K562 (cell line): ENCODE data around the gene SLC48A1. TPM values are rescaled to one million over a fixed set of nuclear protein-coding genes. Genes with fewer than 3 reads are reported as not detected.

Experiments
- ARHGAP35 ChIP-seq: fragments of 450-650 bp; IDR thresholded peaks from 2 replicates; pipeline ENCODE4 v1.6.1; 2018; ENCODE audit not compliant: partially characterized antibody
- ETV1 ChIP-seq: fragments of 450-650 bp; conservative IDR thresholded peaks from 2 replicates; pipeline ENCODE4 v1.6.1; 2016; ENCODE audit warnings: missing genetic modification characterization, control low read depth, low read depth, missing compliant biosample characterization
- ILF3 ChIP-seq: fragments of 450-650 bp; IDR thresholded peaks from 2 replicates; pipeline ENCODE4 v1.6.1; 2018; ENCODE audit warnings: antibody characterized with exemption, mild to moderate bottlenecking, moderate library complexity, borderline replicate concordance
- RAD21 ChIP-seq, 2 experiments: fragments of 250-450 bp in 1 of 2; fragments of 450-650 bp in 1 of 2; sonication (Bioruptor Pico) in 1 of 2; formaldehyde crosslinking in 1 of 2; IDR thresholded peaks in 1 of 2; conservative IDR thresholded peaks in 1 of 2; 2 replicates each; pipeline versions ENCODE4 v1.4.0 to v1.8.0; 2020 to 2022; ENCODE audit warnings: mild to moderate bottlenecking in 2 of 2, moderate library complexity in 1 of 2
- RBM17 ChIP-seq: fragments of 200-400 bp; formaldehyde crosslinking; IDR thresholded peaks from 2 replicates; pipeline ENCODE4 v1.6.1; 2017; ENCODE audit warnings: low read depth, mild to moderate bottlenecking, low read length, borderline replicate concordance
- SREBF2 ChIP-seq: sonication (generic); formaldehyde crosslinking; IDR thresholded peaks from 2 replicates; pipeline ENCODE4 v1.4.0; 2020; ENCODE audit warnings: mild to moderate bottlenecking, missing genetic modification reagents
- TAF7 ChIP-seq: fragments of 450-650 bp; IDR thresholded peaks from 2 replicates; pipeline ENCODE4 v1.6.1; 2016; ENCODE audit warnings: missing genetic modification characterization, missing compliant biosample characterization
- ZFX ChIP-seq: sonication (generic); formaldehyde crosslinking; IDR thresholded peaks from 2 replicates; pipeline ENCODE4 v1.8.0; 2022; ENCODE audit warnings: mild to moderate bottlenecking, missing genetic modification reagents, moderate library complexity
- ZNF140 ChIP-seq: fragments of 250-450 bp; sonication (Bioruptor Pico); IDR thresholded peaks from 2 replicates; pipeline ENCODE4 v1.8.0; 2021; ENCODE audit warnings: moderate library complexity, mild to moderate bottlenecking, inconsistent platforms
- ZNF316 ChIP-seq: fragments of 450-650 bp; IDR thresholded peaks from 2 replicates; pipeline ENCODE4 v1.6.1; 2016
- ZNF76 ChIP-seq: fragments of 250-450 bp; sonication (Bioruptor Pico); IDR thresholded peaks from 2 replicates; pipeline ENCODE4 v1.4.0; 2020; ENCODE audit warnings: mild to moderate bottlenecking, moderate library complexity, borderline replicate concordance
- polyA plus RNA-seq, 8 experiments: library from polyadenylated mRNA; depleted of rRNA in 4 of 8; stranded (reverse) in 5 of 8; unstranded in 3 of 8; fragments of >200 nt; fragmentation: Nextera tagmentation in 2 of 8; fragmentation: Illumina TruSeq in 1 of 8; extraction: Ambion mirVana in 2 of 8; extraction: Trizol in 1 of 8; gene quantifications; 2 replicates each; pipeline versions ENCODE4 v1.2.1 to v1.2.3, GENCODE V29; 2011 to 2014; ENCODE audit warnings: inconsistent platforms in 1 of 8, missing spikeins in 1 of 8
- total RNA-seq, 7 experiments: library from RNA; depleted of rRNA in 6 of 7; stranded (reverse); fragments of >200 nt in 6 of 7; fragmentation: Illumina TruSeq in 2 of 7; extraction: Trizol in 2 of 7; gene quantifications; 2 replicates each; pipeline versions ENCODE4 v1.2.1 to v1.2.3, GENCODE V29; 2011 to 2021; ENCODE audit warnings: low replicate concordance in 1 of 7
- TF ChIP-seq, protein P1 (sequence below): sonication (generic); formaldehyde crosslinking; IDR thresholded peaks from 2 replicates; pipeline ENCODE4 v1.8.1; 2023; ENCODE audit warnings: missing genetic modification reagents, mild to moderate bottlenecking, borderline replicate concordance
- TF ChIP-seq, protein P2 (sequence below): sonication (generic); formaldehyde crosslinking; IDR thresholded peaks from 2 replicates; pipeline ENCODE4 v1.8.1; 2023; ENCODE audit warnings: mild to moderate bottlenecking, missing genetic modification reagents, moderate library complexity
- TF ChIP-seq, protein P3 (sequence below): fragments of 250-450 bp; sonication (Bioruptor Pico); IDR thresholded peaks from 2 replicates; pipeline ENCODE4 v1.5.0; 2021
- TF ChIP-seq, protein P4 (sequence below): IDR thresholded peaks from 3 replicates; pipeline ENCODE4 v1.6.1; 2011; ENCODE audit warnings: borderline replicate concordance, mild to moderate bottlenecking, moderate library complexity; ENCODE audit not compliant: insufficient read length; ENCODE audit errors: extremely low read depth
- TF ChIP-seq, protein P5 (sequence below): sonication (generic); formaldehyde crosslinking; IDR thresholded peaks from 2 replicates; pipeline ENCODE4 v1.8.0; 2022; ENCODE audit warnings: missing genetic modification reagents, mild to moderate bottlenecking, moderate library complexity, borderline replicate concordance

The SLC48A1 gene
- total and polyA plus RNA-seq, 9 of the 15 experiments (the other 6 are each of a cell fraction or from before 2014, with no cell fraction given), result 10.7 to 37.5 (median 18.7) TPM

DNA sequence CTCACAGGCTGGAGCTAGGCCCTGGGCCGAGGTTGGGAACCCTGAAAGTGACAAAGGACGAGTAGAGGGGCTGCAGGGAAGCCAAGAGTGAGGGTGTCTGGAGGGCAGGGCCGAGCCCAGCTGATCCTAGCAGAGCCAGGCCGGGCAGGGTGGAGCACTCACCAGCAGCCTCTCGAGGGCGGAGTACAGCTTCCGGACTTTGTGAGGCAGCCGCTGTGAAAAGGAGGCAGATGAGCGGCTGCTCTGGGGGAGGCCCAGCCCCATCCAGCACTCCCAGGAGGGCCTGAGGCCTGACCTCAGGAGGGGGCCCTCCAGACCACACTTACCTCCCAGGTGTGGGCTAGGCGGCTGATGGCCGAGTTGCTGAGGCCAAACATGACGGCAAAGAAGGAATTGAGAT is 33.1 kb upstream of the SLC48A1 start (continued):
- TF ChIP-seq TAF7 (tag) (no peak), ZNF316 (peak; percentile 58), ZFX (CRISPR knock-in tag) (peak; percentile 36; the same call in 1 of the 2 replicates), ZNF76 (CRISPR knock-in tag) (no peak), ARHGAP35 (no peak), ZNF140 (no peak), ETV1 (tag) (peak; percentile 50; the same call in 1 of the 2 replicates), SREBF2 (CRISPR knock-in tag) (no peak), RBM17 (no peak), ILF3 (no peak), RAD21 (CRISPR knock-in tag; conservative IDR thresholded peaks at IDR 0.05 in 1 of 2, IDR thresholded peaks at IDR 0.05 in 1 of 2) (no peak)
- TF ChIP-seq, protein P1, sequence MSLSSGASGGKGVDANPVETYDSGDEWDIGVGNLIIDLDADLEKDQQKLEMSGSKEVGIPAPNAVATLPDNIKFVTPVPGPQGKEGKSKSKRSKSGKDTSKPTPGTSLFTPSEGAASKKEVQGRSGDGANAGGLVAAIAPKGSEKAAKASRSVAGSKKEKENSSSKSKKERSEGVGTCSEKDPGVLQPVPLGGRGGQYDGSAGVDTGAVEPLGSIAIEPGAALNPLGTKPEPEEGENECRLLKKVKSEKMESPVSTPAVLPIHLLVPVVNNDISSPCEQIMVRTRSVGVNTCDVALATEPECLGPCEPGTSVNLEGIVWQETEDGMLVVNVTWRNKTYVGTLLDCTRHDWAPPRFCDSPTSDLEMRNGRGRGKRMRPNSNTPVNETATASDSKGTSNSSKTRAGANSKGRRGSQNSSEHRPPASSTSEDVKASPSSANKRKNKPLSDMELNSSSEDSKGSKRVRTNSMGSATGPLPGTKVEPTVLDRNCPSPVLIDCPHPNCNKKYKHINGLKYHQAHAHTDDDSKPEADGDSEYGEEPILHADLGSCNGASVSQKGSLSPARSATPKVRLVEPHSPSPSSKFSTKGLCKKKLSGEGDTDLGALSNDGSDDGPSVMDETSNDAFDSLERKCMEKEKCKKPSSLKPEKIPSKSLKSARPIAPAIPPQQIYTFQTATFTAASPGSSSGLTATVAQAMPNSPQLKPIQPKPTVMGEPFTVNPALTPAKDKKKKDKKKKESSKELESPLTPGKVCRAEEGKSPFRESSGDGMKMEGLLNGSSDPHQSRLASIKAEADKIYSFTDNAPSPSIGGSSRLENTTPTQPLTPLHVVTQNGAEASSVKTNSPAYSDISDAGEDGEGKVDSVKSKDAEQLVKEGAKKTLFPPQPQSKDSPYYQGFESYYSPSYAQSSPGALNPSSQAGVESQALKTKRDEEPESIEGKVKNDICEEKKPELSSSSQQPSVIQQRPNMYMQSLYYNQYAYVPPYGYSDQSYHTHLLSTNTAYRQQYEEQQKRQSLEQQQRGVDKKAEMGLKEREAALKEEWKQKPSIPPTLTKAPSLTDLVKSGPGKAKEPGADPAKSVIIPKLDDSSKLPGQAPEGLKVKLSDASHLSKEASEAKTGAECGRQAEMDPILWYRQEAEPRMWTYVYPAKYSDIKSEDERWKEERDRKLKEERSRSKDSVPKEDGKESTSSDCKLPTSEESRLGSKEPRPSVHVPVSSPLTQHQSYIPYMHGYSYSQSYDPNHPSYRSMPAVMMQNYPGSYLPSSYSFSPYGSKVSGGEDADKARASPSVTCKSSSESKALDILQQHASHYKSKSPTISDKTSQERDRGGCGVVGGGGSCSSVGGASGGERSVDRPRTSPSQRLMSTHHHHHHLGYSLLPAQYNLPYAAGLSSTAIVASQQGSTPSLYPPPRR, result no peak
- TF ChIP-seq, protein P2, sequence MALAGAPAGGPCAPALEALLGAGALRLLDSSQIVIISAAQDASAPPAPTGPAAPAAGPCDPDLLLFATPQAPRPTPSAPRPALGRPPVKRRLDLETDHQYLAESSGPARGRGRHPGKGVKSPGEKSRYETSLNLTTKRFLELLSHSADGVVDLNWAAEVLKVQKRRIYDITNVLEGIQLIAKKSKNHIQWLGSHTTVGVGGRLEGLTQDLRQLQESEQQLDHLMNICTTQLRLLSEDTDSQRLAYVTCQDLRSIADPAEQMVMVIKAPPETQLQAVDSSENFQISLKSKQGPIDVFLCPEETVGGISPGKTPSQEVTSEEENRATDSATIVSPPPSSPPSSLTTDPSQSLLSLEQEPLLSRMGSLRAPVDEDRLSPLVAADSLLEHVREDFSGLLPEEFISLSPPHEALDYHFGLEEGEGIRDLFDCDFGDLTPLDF (CRISPR knock-in tag), result no peak
- TF ChIP-seq, protein P3, sequence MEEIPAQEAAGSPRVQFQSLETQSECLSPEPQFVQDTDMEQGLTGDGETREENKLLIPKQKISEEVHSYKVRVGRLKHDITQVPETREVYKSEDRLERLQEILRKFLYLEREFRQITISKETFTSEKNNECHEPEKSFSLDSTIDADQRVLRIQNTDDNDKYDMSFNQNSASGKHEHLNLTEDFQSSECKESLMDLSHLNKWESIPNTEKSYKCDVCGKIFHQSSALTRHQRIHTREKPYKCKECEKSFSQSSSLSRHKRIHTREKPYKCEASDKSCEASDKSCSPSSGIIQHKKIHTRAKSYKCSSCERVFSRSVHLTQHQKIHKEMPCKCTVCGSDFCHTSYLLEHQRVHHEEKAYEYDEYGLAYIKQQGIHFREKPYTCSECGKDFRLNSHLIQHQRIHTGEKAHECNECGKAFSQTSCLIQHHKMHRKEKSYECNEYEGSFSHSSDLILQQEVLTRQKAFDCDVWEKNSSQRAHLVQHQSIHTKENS, result no peak
- TF ChIP-seq, protein P4, sequence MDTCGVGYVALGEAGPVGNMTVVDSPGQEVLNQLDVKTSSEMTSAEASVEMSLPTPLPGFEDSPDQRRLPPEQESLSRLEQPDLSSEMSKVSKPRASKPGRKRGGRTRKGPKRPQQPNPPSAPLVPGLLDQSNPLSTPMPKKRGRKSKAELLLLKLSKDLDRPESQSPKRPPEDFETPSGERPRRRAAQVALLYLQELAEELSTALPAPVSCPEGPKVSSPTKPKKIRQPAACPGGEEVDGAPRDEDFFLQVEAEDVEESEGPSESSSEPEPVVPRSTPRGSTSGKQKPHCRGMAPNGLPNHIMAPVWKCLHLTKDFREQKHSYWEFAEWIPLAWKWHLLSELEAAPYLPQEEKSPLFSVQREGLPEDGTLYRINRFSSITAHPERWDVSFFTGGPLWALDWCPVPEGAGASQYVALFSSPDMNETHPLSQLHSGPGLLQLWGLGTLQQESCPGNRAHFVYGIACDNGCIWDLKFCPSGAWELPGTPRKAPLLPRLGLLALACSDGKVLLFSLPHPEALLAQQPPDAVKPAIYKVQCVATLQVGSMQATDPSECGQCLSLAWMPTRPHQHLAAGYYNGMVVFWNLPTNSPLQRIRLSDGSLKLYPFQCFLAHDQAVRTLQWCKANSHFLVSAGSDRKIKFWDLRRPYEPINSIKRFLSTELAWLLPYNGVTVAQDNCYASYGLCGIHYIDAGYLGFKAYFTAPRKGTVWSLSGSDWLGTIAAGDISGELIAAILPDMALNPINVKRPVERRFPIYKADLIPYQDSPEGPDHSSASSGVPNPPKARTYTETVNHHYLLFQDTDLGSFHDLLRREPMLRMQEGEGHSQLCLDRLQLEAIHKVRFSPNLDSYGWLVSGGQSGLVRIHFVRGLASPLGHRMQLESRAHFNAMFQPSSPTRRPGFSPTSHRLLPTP, result no peak
- TF ChIP-seq, protein P5, sequence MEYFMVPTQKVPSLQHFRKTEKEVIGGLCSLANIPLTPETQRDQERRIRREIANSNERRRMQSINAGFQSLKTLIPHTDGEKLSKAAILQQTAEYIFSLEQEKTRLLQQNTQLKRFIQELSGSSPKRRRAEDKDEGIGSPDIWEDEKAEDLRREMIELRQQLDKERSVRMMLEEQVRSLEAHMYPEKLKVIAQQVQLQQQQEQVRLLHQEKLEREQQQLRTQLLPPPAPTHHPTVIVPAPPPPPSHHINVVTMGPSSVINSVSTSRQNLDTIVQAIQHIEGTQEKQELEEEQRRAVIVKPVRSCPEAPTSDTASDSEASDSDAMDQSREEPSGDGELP, result peak; percentile 67; the same call in 1 of the 2 replicates
